ENCODE results near the gene CCDC85C.

The CCDC85C gene

DNA sequence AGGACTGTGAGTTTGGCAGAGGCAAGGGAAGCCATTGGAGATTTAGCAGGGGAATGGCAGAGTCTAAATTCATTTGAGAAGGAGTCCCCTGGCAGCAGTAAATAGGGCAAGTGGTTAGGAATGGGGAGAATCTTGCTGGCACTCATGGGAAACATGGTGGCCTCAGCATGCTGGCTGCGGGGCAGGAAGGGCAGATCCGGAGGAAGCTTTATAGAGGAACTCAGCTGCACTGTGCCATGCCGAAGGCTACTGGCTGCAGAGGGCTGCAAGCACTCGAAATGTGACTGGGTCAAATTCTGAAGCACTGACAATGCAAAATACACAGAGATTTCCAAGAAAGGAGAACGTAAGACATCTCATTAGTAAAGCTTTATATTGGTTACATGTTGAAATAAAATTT lies 98.9 kb downstream of the CCDC85C start:
- no peaks in the 10 kb centered on the region for H3K27me3 Mint-ChIP-seq
- no peak for DNase-seq
- no peak overlapping the region for H3K27ac Mint-ChIP-seq
- H3K36me3 Mint-ChIP-seq: peaks cover 54% of the 10 kb centered on the region
- H3K9me3 Mint-ChIP-seq: no peaks in the 10 kb centered on the region
- no peak overlapping the region for H3K4me3 Mint-ChIP-seq
- CTCF ChIA-PET: no interaction called here
- no peaks in the 10 kb centered on the region for H3K4me1 Mint-ChIP-seq

- no peak overlapping the region for H3K27ac Mint-ChIP-seq
- H3K9me3 Mint-ChIP-seq: no peaks in the 10 kb centered on the region
- H3K4me3 Mint-ChIP-seq: no peak overlapping the region
- no peaks in the 10 kb centered on the region for H3K4me1 Mint-ChIP-seq
- CTCF ChIA-PET: no interaction called here
- peaks cover 48% of the 10 kb centered on the region for H3K36me3 Mint-ChIP-seq
- H3K27me3 Mint-ChIP-seq: no peaks in the 10 kb centered on the region
- no peak for DNase-seq
These were observed 100.1 kb downstream of the CCDC85C start for GRCh38 chr14:99503848-99504453.

DNA sequence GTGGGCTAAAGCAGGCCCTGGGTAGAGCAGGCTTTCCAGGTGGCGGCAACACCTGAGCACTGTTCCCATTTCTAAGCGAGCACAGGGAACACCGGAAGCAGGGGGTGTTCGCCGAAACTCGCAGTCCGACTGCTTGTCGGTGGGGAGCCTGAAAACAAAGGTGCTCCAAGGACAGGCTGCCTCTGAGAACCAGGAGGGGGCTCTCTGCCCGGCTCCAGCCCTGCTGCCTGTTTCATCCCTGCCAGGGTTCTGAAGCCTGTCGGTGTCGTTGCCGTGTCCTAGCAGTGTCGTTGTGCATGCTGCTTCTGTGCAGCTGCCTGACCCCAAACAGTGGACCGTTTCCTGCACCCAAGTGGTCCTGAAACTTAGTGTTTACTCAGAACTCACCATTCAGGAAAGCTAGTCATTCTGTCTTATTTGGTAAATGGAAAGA lies 101.0 kb downstream of the CCDC85C start:
- no peak for DNase-seq
- peaks cover 50% of the 10 kb centered on the region for H3K36me3 Mint-ChIP-seq
- H3K27me3 Mint-ChIP-seq: no peaks in the 10 kb centered on the region
- H3K9me3 Mint-ChIP-seq: no peaks in the 10 kb centered on the region
- CTCF ChIA-PET: no interaction called here
- no peaks in the 10 kb centered on the region for H3K4me1 Mint-ChIP-seq
- H3K4me3 Mint-ChIP-seq: no peak overlapping the region
- no peak overlapping the region for H3K27ac Mint-ChIP-seq

DNA sequence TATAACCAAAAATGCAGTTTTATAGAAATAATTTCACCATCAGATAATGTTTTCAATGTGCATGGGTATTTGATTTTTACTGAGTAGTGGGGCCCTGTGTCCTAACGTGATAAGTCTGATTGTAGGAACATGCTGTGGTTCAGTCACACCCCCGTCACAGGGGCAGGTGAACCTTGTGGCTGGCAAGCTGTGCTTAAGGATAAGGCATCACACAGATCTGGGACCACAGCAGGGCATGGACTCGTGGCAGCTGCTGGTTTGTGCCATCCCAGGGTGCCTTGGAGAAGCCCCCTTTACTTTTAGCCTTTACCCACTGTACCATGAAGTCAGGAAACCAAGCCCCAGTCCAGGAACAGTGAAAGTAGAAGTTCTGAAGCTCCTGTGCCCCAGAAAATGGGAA lies 106.1 kb downstream of the CCDC85C start:
- Mint-ChIP-seq H3K9me3 (no peaks in the 10 kb centered on the region), H3K36me3 (peaks cover 52% of the 10 kb centered on the region), H3K4me1 (peaks cover 3% of the 10 kb centered on the region), H3K27me3 (no peaks in the 10 kb centered on the region), H3K27ac (no peak overlapping the region), H3K4me3 (no peak overlapping the region)
- no peak for DNase-seq
- CTCF ChIA-PET: no interaction called here

DNA sequence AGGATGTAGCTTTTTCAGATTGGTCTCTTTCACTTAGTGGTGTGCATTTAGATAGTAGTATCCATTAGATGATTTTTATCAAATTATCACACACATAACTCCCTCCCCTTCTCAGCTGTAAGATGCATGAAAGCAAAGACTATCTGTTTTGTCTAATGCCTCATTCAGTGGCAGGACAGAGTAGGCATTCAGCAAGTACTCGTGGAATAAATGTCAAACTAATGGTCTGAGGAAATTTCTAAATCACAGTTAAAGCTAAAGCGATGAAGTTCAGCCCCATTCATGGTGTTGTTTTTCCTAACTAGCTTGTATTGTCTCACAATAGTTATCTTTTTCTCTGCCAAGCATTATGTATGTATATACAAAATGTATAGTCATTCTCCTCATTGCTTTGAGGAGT lies 106.7 kb downstream of the CCDC85C start:
- Mint-ChIP-seq H3K27ac (no peak overlapping the region), H3K4me1 (peaks cover 3% of the 10 kb centered on the region), H3K36me3 (peaks cover 51% of the 10 kb centered on the region), H3K27me3 (no peaks in the 10 kb centered on the region), H3K9me3 (no peaks in the 10 kb centered on the region), H3K4me3 (no peak overlapping the region)
- no peak for DNase-seq
- CTCF ChIA-PET: no interaction called here

DNA sequence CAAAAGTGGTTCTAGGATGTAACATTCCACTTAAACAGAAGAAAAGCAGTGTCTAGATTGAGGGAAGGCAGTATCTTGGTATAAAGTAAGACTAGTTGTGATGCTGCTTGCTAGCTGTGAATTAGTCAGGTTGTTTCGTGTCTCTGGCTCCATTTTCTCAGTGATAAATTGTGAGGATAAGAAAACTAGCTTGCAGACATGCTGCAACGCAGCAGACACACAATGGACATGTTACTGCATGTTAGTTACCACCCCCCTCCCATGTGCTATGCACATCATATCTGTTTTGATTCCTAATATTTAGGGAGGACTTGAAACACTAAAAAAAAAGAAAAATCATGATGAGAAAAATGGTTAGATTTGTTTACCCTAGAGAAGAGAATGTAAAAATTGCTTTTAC lies 119.9 kb downstream of the CCDC85C start:
- Mint-ChIP-seq H3K9me3 (no peaks in the 10 kb centered on the region), H3K27ac (no peak overlapping the region), H3K4me3 (no peak overlapping the region), H3K27me3 (no peaks in the 10 kb centered on the region), H3K36me3 (peaks cover 2% of the 10 kb centered on the region), H3K4me1 (peaks cover 36% of the 10 kb centered on the region)
- no peak for DNase-seq
- CTCF ChIA-PET: no interaction called here

GRCh38 chr14:99481745-99482099 lies 122.3 kb downstream of the CCDC85C start:
- Mint-ChIP-seq H3K4me3 (peak overlapping the region; percentile 98), H3K9me3 (no peaks in the 10 kb centered on the region), H3K27me3 (no peaks in the 10 kb centered on the region), H3K4me1 (peaks cover 49% of the 10 kb centered on the region), H3K36me3 (peaks cover 2% of the 10 kb centered on the region), H3K27ac (peak overlapping the region; percentile 98)
- DNase-seq: peak; percentile 54
- CTCF ChIA-PET: no interaction called here

- H3K36me3 Mint-ChIP-seq: peaks cover 2% of the 10 kb centered on the region
- H3K27me3 Mint-ChIP-seq: no peaks in the 10 kb centered on the region
- no peaks in the 10 kb centered on the region for H3K9me3 Mint-ChIP-seq
- peak; percentile 100 for DNase-seq
- CTCF ChIA-PET: interaction anchor here (0.7 to 1.0 kb wide), 3 partner anchors 10 to 465 kb away, joined by 3 to 4 read pairs (median 3); no protein-coding TSS in a partner anchor
- H3K4me3 Mint-ChIP-seq: peak within 1 kb of the TSS; percentile 98
- peaks cover 46% of the 10 kb centered on the region for H3K4me1 Mint-ChIP-seq
- H3K27ac Mint-ChIP-seq: peak within 1 kb of the TSS; percentile 98
These were observed 122.9 kb downstream of the CCDC85C start, which contains the start of gene CCNK for GRCh38 chr14:99480917-99481744. TSS of gene CCNK (plus strand) at chr14:99481409. CDS start at chr14:99492678, 11,269 bp downstream.

DNA sequence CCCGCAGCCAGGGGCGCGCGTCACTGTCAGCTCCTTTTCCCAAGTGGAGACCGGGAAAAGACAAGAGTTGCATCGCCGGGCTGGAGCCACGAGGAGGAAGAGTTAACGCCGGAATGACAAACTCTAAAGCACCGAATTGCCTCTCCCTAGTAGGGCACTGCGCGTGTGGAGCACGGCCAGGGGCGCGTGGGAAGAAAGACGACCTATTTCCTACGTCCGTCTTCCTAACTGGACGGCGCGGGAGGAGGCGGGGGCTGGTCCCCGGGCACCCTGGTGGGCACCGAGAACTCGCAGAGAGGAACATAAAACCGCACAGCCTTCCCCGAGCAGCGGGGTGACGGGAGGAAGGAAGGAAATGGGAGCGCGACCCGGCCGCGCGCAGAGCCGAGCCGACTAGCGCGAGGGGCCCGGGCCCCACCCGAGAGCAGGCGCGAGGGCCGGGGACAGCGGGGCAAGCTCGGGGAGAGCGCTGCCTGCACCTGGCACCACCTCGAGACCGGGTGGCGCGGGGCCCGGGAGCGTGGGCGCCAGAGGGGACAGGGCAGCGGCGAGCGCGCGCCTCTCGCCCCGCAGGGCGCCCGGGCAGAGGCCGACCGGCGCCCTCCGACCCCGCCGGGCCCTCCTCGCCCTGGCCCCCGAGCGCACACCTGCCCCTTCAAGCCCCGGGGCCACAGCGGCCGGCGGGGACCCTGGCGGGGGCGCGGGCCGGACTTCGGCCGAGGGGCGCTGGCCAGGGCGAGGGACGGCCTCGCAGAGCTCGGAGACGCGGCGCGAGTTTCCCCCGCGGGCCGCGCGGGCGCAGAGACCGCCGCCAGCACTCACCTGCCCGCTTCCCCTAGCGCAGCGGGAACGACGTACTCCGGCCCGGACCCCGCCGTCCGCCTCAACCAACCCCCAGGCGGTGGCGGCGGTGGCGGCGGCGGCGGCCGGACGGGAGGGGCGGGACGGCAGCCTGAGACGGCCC lies 123.8 kb downstream of the CCDC85C start, which contains the start of gene SETD3:
TSS of gene SETD3 (minus strand) at position 954 of the 964 bp plus-strand sequence. CDS start 15,054 bp downstream, outside the sequence.
- H3K36me3 Mint-ChIP-seq: peaks cover 2% of the 10 kb centered on the region
- CTCF ChIA-PET: interaction anchor here (0.7 to 1.0 kb wide), 3 partner anchors 11 to 466 kb away, joined by 3 to 4 read pairs (median 3); no protein-coding TSS in a partner anchor
- H3K9me3 Mint-ChIP-seq: no peaks in the 10 kb centered on the region
- peak; percentile 59 for DNase-seq
- peaks cover 46% of the 10 kb centered on the region for H3K4me1 Mint-ChIP-seq
- no peaks in the 10 kb centered on the region for H3K27me3 Mint-ChIP-seq
- H3K27ac Mint-ChIP-seq: peak within 1 kb of the TSS; percentile 98
- peak within 1 kb of the TSS; percentile 98 for H3K4me3 Mint-ChIP-seq

- Mint-ChIP-seq H3K36me3 (peaks cover 2% of the 10 kb centered on the region), H3K4me3 (peak overlapping the region; percentile 94), H3K9me3 (no peaks in the 10 kb centered on the region), H3K27me3 (no peaks in the 10 kb centered on the region), H3K27ac (peak overlapping the region; percentile 87), H3K4me1 (peaks cover 43% of the 10 kb centered on the region)
- no peak for DNase-seq
- CTCF ChIA-PET: no interaction called here
These were observed 124.7 kb downstream of the CCDC85C start for GRCh38 chr14:99479160-99479905.

GRCh38 chr14:99478128-99478527 lies 125.9 kb downstream of the CCDC85C start:
- H3K9me3 Mint-ChIP-seq: no peaks in the 10 kb centered on the region
- H3K36me3 Mint-ChIP-seq: peaks cover 2% of the 10 kb centered on the region
- peaks cover 33% of the 10 kb centered on the region for H3K4me1 Mint-ChIP-seq
- H3K27me3 Mint-ChIP-seq: no peaks in the 10 kb centered on the region
- CTCF ChIA-PET: no interaction called here
- no peak overlapping the region for H3K4me3 Mint-ChIP-seq
- no peak overlapping the region for H3K27ac Mint-ChIP-seq
- DNase-seq: no peak

GRCh38 chr14:99476864-99477263 lies 127.1 kb downstream of the CCDC85C start:
- Mint-ChIP-seq H3K4me3 (no peak overlapping the region), H3K9me3 (no peaks in the 10 kb centered on the region), H3K27ac (no peak overlapping the region), H3K27me3 (no peaks in the 10 kb centered on the region), H3K4me1 (peaks cover 21% of the 10 kb centered on the region), H3K36me3 (peaks cover 2% of the 10 kb centered on the region)
- DNase-seq: no peak
- CTCF ChIA-PET: no interaction called here

- CTCF ChIA-PET: interaction anchor here (0.6 kb wide), 1 partner anchor 82 kb away, joined by 3 read pairs; no protein-coding TSS in a partner anchor
- H3K4me1 Mint-ChIP-seq: peaks cover 21% of the 10 kb centered on the region
- H3K27ac Mint-ChIP-seq: no peak overlapping the region
- H3K9me3 Mint-ChIP-seq: no peaks in the 10 kb centered on the region
- H3K4me3 Mint-ChIP-seq: no peak overlapping the region
- H3K27me3 Mint-ChIP-seq: no peaks in the 10 kb centered on the region
- no peak for DNase-seq
- H3K36me3 Mint-ChIP-seq: no peaks in the 10 kb centered on the region
These were observed 128.3 kb downstream of the CCDC85C start for GRCh38 chr14:99475660-99476059.

All from activated naive CD4-positive, alpha-beta T cell treated with anti-CD3 and anti-CD28 coated beads, Interleukin-2, amount 10 ng/mL, durations not matched to agents 7 days and 5 days (primary cell).